ENCODE results near the gene MYH9.

DNA sequence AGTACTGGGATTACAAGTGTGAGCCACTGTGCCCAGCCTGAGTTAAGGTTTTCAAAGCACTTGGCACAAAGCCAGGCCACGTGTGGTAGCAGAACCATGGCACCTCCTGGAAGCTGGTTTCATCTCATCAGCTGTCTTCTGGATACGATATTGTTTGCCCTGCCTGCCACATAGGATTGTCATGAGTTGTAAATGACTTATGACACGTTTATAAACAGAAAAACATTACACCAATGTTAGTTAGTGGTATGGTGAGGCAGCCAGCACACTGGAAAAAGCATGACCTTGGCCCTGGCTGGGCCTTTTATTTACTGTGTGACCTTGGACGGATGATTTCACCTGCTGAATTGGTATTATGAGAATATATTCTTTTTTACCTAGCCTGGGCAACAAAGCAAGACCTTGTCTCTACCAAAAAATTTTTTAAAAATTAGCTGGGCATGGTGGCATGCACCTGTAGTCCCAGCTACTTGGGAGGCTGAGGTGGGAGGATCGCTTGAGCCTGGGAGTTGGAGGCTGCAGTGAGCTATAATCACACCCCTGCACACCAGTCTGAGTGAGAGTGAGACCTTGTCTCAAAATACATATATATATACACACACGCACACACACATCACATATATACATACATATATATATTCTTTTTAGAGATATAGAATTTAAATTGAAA, 24.0 kb upstream of the MYH9 start:
- TF ChIP-seq, protein P1, sequence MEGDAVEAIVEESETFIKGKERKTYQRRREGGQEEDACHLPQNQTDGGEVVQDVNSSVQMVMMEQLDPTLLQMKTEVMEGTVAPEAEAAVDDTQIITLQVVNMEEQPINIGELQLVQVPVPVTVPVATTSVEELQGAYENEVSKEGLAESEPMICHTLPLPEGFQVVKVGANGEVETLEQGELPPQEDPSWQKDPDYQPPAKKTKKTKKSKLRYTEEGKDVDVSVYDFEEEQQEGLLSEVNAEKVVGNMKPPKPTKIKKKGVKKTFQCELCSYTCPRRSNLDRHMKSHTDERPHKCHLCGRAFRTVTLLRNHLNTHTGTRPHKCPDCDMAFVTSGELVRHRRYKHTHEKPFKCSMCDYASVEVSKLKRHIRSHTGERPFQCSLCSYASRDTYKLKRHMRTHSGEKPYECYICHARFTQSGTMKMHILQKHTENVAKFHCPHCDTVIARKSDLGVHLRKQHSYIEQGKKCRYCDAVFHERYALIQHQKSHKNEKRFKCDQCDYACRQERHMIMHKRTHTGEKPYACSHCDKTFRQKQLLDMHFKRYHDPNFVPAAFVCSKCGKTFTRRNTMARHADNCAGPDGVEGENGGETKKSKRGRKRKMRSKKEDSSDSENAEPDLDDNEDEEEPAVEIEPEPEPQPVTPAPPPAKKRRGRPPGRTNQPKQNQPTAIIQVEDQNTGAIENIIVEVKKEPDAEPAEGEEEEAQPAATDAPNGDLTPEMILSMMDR (IDR thresholded peaks at IDR 0.05), result no peak
- TF ChIP-seq POLR2A (IDR thresholded peaks at IDR 0.05), result no peak
